ENCODE data around the gene CEP170B.
"Not testable (repeated sequence)": the region's sequence is repeated elsewhere in the genome, so short reads cannot be mapped to it uniquely, and the experiment has no call there.

CEP170B gene

DNA sequence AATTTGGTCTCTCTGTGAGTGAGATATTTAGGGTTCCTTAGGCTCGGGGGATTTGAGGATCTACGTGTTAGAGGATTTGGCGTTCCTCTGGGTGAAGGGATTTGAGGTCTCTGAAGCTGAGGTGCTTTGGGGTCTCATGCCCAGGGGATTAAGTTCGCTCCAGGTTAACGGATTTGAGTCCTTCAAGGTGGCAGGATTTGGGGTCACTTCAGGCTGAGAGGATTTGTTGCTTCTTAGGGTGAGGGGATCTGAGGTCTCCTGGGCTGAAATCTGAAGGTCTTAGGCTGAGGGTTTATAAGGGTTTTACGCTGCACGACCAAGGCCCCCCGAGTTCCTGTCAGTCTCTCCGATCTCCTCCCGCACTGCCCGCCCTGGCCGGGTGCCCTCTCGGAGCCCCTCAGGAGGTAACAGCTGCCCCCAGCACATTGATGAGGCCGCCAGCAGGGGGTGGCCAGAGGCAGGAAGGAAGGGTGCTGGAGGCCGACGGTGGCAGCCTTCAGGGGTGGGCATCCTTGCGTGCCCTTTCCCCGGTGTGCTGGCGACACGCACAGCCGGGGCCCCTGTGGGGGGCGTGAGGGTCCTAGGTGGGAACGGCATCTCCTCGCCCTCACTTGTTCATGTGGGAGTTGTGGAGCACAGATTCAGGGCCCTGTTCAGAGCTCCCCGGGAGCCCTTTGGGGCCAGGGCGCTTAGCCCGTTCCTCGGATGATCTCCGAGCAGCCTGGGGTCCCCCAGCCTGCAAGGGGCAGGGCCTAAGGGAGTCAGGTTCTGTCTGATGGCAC, 14.3 kb downstream of the CEP170B start:
- no peak for DNase-seq (ENCODE audit: low read depth)

DNA sequence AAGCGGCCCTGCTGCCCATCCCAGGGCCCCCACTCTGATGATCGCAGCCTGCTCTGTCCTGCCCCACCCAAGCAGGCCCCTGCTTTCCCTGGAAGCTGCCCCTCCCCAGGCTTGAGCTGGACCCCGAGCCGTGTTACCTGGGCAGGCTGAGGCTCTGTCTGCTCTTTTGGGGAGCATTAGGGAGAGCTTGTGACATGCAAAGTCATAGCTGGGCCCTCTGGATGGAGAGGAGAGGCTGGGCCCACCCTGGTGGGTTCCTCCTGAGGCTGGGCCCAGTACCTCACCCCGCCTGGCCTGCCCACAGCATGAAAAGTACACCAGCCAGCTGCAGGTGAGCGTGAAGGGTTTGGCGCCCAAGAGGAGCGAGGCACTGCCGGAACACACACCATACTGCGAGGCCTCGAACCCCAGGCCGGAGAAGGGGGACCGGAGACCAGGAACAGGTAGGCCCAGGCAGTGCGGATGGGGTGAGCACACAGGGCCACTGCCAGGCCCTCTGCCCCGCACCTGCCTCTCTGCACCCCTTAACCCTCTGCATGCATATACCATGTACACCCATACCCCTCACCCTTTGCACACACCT, 15.0 kb downstream of the CEP170B start:
- no peak for DNase-seq (ENCODE audit: low read depth)

DNA sequence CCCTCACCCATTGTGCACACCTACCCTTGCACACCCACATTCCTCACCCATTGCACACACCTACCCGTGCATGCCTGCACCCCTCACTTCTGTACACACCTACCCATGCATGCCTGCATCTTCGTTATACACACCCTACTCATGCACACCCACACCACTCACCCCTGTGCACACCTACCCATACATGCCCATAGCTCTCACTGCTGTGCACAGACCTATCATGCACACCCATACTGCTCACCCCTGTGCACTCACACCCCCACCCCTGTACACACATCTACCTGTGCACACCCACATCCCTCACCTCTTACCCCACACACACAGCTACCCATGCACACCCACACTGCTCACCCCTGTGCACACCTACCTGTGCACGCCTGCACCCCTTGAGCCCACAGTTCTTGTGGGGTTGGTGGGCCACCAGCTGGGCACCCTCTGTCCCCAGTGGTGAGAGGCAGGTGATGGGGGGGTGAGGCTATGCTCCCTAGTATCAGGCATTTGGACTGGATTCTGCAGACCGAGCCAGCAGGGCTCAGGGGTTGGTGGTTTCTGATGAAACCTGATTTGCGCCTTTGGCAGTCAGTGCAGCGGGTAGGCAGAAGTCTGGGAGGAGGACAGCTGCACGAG, 15.6 kb downstream of the CEP170B start:
- no peak for DNase-seq (ENCODE audit: low read depth)

DNA sequence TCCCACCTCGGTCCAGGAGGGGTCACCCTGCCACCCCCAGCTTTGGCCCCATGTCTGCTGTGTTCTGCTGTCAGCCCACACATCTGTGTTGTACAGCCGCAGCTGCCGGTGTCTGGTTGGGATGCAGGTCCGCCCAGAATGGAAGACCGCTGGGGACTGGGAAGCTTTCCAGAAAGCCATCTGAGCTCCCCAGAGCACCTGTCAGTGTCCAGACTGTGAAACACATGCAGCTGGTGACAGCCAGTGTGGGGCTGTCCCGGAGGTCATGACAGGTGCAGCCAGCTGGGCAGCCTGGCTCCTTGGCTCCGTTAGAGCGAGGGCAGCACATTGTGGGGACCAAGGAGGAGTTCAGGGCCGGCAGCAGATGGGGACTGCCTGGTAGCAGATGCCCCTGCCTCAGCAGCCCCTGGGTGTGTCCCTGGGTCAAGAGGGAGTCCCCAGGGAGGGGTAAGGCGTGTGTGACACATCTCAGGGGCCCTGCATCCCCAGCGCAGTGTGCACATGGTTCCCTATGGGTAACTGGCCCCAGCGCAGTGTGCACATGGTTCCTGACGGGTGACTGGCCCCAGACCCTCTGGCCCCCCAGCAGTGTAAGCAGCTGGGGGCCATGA, 16.4 kb downstream of the CEP170B start:
- no peak for DNase-seq (ENCODE audit: low read depth)

DNA sequence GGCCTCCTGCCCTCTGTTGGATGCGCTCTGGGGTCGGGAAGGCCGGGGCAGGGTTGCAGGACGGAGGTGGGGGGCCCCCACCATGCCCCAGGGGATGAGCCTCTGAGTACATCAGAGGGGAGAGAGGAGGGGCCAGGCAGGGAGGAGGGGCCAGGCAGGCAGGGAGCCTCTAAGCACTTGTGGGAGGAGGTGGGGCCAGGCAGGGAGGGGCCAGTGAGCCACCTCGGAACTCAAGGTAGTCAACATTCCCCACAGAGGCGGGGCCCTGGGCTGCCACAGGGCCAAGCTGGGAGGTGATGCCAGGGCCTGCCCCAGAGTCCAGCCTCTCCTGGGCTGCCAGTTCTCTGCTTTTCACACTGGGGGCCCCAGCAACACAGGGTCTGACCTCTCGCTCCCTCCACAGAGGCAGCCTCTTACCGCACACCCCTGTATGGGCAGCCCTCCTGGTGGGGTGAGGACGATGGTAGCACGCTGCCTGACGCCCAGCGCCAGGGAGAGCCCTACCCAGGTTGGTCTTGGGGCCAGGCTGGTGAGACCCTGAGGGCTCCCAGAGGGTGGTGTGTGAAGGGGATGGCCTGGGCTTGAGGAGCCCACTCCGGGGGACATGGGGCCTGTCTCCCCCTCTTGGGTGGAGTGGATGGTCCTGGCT, 17.4 kb downstream of the CEP170B start:
- no peak for DNase-seq (ENCODE audit: low read depth)

DNA sequence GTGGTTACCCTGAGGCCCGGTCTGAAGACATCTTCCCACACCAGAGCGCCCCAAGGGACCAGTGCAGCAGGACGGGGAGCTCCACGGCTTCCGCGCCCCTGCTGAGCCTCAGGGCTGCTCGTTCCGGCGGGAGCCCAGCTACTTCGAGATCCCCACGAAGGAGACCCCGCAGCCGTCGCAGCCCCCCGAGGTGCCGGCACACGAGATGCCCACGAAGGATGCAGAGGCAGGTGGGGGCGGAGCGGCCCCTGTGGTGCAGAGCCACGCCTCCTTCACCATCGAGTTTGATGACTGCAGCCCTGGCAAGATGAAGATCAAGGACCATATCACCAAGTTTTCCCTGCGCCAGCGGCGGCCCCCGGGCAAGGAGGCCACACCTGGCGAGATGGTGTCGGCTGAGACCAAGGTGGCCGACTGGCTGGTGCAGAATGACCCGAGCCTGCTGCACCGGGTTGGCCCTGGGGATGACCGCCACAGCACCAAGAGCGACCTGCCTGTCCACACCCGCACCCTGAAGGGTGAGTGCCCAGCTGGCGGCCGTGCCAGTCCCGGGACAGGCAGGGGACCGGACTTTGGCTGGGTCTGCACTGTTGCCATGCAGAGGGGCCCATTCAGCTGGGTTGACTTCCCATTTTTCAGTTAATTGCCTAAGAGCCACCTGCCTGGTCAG, 18.1 kb downstream of the CEP170B start:
- DNase-seq (ENCODE audit: low read depth): no peak

DNA sequence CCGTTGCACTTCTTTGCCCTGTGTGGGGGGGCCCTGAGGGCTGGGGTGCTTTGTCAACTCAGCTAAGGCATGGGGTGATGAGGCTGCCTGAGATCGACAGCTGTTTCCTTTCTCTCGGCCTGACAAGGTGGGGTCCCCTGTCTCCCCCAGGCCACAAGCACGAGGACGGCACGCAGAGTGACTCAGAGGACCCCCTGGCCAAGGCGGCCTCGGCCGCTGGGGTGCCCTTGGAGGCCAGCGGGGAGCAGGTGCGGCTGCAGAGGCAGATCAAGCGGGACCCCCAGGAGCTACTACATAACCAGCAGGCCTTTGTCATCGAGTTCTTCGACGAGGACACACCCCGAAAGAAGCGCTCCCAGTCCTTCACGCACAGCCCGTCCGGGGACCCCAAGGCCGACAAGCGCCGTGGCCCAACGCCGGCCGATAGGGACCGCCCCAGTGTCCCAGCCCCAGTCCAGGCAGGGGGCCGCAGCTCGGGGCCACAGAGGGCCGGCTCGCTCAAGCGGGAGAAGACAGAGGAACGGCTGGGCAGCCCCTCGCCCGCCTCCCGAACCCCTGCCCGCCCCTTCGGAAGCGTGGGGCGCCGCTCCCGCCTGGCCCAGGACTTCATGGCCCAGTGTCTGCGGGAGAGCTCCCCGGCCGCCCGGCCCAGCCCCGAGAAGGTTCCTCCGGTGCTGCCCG, 18.8 kb downstream of the CEP170B start:
- DNase-seq (ENCODE audit: low read depth): no peak

DNA sequence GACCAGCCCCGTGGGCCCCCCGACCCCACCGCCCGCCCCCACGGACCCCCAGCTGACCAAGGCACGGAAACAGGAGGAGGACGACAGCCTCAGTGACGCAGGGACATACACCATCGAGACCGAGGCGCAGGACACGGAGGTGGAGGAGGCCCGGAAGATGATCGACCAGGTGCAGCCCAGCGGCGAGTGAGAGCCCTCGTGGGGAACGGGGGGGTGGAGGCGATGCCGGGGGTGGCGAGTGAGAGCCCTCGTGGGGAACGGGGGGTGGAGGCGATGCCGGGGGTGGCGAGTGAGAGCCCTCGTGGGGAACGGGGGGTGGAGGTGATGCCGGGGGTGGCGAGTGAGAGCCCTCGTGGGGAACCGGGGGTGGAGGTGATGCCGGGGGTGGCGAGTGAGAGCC, 19.3 kb downstream of the CEP170B start:
- not testable (repeated sequence) for DNase-seq (ENCODE audit: low read depth)

DNA sequence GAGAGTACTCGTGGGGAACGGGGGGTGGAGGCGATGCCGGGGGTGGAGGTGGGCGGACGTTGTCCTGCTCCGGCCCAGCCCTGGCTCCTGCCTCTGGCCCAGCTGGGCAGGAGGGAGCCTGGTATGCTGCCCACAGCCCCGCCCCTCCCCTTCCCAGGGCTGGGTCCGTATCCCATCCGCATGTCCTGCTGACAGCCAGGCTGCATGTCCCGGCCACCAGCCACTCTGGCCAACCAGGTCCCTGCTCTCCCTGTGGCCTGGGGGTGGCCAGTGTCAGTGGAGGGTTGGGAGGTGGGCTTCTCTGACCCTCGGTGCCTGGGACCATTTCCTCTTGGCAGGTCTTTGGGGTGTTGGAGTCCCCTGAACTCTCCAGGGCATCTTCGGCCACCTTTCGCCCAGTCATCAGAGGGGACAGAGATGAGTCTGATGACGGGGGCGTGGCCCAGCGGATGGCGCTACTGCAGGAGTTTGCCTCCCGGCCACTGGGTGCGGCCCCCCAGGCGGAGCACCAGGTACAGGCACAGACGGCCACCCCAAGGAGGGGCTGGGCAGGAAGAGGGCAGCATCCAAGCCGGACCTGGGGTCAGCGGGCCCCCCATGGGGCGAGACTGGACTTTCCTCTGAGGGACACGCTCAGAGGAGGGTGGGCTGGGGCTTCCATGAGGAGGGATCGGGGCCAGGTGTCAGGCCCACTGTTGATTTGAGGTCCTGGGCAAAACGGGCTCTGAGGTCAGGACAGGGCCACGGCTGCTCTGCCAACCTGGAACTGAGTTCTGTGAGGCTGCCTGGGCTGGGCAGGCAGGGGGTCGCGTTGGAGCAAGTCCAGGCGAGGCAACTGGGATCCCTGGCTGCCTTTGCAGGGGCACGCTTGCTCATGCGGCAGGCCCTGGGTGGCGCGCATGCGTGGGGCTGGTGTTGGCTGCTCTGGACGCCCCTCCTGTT, 20.2 kb downstream of the CEP170B start:
- DNase-seq (ENCODE audit: low read depth): no peak

DNA sequence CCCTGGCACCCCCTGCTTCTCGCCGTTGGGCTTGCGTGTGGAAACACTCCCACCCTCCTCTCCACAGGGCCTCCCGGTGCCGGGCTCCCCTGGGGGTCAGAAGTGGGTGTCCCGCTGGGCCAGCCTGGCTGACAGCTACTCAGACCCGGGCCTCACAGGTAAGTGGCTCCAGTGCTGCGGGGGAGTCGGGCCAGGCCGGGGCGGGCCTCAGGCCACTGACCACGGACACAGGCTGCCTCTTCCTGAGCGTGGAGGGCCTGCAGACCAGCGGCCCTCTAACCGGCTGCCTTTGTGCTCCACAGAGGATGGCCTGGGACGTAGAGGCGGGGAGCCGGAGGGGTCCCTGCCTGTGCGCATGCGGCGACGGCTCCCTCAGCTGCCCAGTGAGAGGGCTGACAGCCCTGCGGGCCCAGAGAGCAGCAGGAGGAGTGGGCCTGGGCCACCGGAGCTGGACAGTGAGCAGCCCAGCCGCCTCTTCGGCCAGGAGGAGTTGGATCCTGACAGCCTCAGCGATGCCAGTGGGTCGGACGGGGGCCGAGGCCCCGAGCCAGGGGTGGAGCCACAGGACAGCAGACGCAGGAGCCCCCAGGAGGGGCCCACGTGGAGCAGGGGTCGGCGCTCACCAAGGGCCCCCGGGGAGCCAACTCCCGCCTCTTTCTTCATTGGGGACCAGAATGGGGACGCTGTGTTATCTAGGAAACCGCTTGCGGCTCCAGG, 21.1 kb downstream of the CEP170B start:
- no peak for DNase-seq (ENCODE audit: low read depth)

DNA sequence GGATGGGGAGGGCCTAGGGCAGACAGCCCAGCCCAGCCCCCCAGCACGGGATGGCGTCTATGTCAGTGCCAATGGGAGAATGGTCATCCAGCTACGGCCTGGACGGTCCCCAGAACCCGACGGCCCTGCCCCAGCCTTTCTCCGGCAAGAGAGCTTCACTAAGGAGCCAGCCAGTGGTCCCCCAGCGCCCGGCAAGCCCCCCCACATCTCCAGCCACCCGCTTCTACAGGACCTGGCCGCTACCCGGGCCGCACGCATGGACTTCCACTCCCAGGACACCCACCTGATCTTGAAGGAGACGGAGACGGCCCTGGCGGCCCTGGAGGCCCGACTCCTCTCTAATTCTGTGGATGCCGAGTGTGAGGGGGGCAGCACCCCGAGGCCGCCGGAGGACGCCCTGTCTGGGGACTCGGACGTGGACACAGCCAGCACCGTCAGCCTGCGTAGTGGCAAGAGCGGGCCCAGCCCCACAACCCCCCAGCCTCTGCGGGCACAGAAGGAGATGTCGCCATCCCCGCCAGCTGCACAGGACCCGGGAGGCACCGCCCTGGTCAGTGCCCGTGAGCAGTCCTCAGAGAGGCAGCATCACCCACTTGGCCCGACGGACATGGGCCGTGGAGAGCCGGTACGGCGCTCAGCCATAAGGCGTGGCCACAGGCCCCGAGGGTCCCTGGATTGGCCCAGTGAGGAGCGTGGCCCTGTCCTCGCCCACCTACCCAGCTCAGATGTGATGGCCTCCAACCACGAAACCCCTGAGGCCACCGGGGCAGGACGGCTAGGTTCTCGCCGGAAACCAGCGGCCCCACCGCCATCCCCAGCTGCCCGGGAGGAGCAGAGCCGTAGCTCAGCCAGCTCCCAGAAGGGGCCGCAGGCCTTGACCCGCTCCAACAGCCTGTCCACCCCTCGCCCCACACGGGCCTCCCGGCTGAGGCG, 21.9 kb downstream of the CEP170B start:
- no peak for DNase-seq (ENCODE audit: low read depth)

DNA sequence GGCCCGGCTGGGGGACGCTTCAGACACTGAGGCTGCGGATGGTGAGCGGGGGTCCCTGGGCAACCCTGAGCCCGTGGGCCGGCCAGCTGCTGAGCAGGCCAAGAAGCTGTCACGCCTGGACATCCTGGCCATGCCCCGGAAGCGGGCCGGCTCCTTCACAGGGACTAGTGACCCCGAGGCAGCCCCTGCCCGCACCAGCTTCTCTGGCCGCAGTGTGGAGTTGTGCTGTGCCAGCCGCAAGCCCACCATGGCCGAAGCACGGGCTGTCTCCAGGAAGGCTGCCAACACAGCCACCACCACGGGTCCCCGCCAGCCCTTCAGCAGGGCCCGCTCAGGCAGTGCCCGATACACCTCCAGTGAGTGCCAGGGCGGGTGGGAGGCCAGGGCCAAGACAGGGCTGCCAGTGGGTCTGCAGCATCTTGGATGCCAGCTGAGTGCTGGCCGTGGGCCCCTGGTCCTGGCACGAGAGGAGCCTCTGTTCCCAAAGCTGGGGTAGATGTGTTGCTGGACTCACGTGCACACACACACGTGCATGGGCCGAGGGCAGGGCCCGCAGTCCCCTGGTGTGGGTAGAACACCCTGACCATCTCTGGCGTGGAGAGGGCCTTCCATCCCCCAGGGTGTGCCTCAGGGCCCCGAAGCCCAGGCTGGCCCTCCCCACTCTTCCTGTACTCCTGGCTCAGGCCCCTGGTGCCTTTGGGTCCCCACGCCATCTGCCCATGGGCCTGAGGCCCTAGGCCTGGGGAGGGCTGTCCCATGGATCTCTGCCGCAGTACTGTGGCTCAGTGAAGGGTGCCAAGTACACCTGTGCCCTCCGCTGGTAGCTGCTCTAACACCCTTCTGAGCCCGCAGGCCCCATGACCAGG, 22.8 kb downstream of the CEP170B start:
- no peak for DNase-seq (ENCODE audit: low read depth)

DNA sequence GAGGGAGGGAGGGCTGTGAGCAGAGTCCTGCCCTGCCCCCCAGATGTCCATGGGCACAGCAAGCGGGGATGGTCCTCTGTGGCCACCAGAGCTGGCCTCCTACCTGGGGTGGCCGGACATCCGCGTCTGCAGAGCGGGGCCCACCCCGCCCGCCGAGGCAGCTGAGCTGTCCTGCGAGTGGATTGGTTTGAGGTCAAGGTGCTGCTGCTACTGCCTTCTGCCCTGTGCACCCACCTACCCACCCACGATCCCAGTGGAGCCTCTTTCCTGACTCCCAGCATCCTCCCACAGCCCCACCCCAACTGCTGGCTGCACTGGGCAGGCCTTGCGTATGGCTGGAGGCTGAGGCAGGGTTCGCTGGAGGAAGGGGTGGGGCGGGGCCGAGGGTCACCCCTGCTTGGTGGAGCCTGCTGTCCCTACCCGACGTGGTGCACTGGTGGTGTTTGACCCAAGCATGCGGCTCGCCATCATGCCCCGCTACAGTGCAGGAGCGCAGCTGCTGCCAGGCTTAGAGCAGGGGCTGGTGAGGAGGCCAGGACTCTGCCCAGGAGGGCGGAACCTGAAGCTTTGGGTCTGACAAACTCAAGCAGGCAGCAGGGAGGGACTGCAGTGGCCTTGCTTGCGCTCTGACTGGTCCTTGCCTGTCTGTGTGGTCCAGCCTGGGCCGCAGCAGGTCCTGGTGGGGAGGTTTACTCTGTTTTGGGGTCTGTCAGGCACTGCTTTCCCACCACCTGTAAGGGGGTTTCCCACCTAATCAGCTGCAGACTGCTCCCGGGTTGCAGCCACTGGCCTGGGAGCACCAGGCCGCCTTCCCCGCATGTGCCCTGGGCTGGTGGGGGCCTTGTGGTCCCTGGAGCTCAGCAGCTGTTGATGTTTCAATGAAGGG, 23.7 kb downstream of the CEP170B start:
- DNase-seq (ENCODE audit: low read depth): no peak

DNA sequence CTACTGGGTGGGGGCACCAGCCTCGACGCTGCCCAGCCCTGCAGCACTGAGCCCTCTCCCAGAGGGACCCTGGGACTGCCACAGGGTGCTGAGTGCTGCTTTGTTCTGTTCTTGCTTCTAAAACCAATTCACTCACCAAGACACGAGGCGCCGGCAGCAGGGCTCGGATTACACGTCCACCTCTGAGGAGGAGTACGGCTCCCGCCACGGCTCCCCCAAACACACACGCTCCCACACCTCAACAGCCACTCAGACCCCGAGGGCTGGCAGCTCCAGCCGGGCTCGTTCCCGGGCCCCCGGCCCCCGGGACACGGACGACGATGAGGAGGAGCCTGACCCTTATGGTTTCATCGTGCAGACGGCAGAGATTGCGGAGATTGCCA, 24.3 kb downstream of the CEP170B start:
- no peak for DNase-seq (ENCODE audit: low read depth)

DNA sequence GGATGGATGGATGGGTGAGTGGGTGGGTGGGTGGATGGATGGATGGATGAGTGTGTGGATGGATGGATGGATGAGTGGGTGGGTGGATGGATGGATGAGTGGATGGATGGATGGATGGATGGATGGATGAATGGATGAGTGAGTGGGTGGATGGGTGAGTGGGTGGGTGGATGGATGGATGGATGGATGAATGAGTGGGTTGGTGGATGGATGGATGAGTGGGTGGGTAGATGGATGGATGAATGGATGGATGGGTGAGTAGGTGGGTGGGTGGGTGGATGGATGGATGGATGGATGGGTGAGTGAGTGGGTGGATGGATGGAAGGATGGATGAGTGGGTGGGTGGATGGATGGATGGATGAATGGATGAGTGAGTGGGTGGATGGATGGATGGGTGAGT, 25.2 kb downstream of the CEP170B start:
- DNase-seq (ENCODE audit: low read depth): not testable (repeated sequence)

DNA sequence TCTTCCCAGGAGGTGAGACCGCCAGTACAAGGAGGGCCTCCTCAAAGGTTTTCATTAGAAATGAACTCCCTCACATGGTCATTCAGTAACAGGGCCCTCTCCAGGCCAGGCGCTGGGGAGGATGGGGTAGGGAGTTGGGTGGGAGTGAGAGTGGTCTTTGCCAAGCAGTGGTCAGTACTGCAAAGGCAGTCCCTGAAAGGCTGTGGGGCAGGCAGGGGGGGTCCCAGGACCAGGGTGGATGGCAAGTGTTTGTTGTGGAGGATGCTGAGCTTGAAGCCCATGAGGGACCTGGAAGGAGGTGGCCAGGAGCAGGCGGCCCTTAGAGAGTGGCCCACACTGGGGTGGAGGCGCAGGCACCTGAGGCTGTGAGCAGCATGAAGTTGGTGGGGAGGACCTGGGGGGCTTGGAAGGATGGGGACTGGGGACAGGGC, 26.1 kb downstream of the CEP170B start:
- no peak for DNase-seq (ENCODE audit: low read depth)
